Panc1 (cell line): ENCODE measurements around the gene SLC9A3. TPM values are rescaled to one million over a fixed set of nuclear protein-coding genes. Genes with fewer than 3 reads are reported as not detected.
A peak's percentile ranks its signal among the peaks of the same experiment; 100 is the strongest.

ENCODE experiments used
- ATAC-seq: fragments of 200-7000 bp; cut with Tn5 transposase; 2 replicates; pipeline ENCODE4 v1.9.1; 2020; ENCODE audit warnings: mild to moderate bottlenecking, moderate library complexity
- BruUV-seq: library from RNA; stranded (reverse); fragments of 400-500 nt; replicated peaks from 2 replicates; lab custom pipeline; 2021; lab: Mats Ljungman, UMichigan
- CTCF ChIA-PET: fragments of 300-600 bp; sonication (Branson Sonifier 250); formaldehyde crosslinking; loops from one replicate; lab custom pipeline; 2022; ENCODE audit warnings: antibody characterized with exemption; lab: Charles Lee
- POLR2A ChIA-PET: fragments of 300-600 bp; sonication (Branson Sonifier 250); formaldehyde crosslinking; loops from one replicate; lab custom pipeline; 2022; ENCODE audit warnings: antibody characterized with exemption; lab: Charles Lee
- DNase-seq: peaks from one replicate; pipeline ENCODE4 v3.0.0-alpha.2; 2010; ENCODE audit warnings: low read depth, low spot score
- H3K27ac ChIP-seq: 2 replicates; pipeline ENCODE4 v1.5.1; 2011; ENCODE audit warnings: mild to moderate bottlenecking, low read length, inconsistent platforms
- H3K27me3 ChIP-seq: fragments of 200-500 bp; sonication (Bioruptor generic); 2 replicates; pipeline ENCODE4 v1.6.0; 2014; ENCODE audit warnings: low read length, inconsistent platforms; ENCODE audit not compliant: control insufficient read depth, insufficient read depth
- H3K36me3 ChIP-seq: fragments of 200-500 bp; sonication (Bioruptor generic); 2 replicates; pipeline ENCODE4 v1.5.1; 2014; ENCODE audit warnings: inconsistent platforms, mild to moderate bottlenecking, low read length, moderate library complexity; ENCODE audit not compliant: control insufficient read depth, insufficient read depth
- H3K4me1 ChIP-seq: 2 replicates; pipeline ENCODE4 v1.5.1; 2011; ENCODE audit warnings: inconsistent platforms, mild to moderate bottlenecking, low read length, moderate library complexity; ENCODE audit not compliant: control insufficient read depth, insufficient read depth
- H3K4me3 ChIP-seq, 2 experiments: 2 replicates each; pipeline ENCODE4 v1.5.1; 2011 to 2012; ENCODE audit warnings: low read depth in 2 of 2, low read length in 2 of 2, mild to moderate bottlenecking in 2 of 2, inconsistent platforms in 1 of 2, moderate library complexity in 1 of 2
- H3K9me3 ChIP-seq: fragments of 200-500 bp; sonication (Bioruptor generic); 2 replicates; pipeline ENCODE4 v1.5.1; 2014; ENCODE audit warnings: low read depth, mild to moderate bottlenecking, inconsistent platforms, low read length, moderate library complexity; ENCODE audit not compliant: control insufficient read depth, insufficient read depth
- POLR2AphosphoS5 ChIP-seq: IDR thresholded peaks from 2 replicates; pipeline ENCODE4 v1.6.1; 2012; ENCODE audit warnings: mild to moderate bottlenecking, low read depth, low read length, moderate library complexity
- REST ChIP-seq, 2 experiments: IDR thresholded peaks; 2 replicates each; pipeline ENCODE4 v1.6.1; 2011 to 2012; ENCODE audit warnings: low read depth in 2 of 2, control low read depth in 1 of 2, low read length in 1 of 2, mild to moderate bottlenecking in 1 of 2, moderate library complexity in 1 of 2; ENCODE audit not compliant: insufficient read depth in 1 of 2
- SIN3A ChIP-seq: IDR thresholded peaks from 2 replicates; pipeline ENCODE4 v1.6.1; 2012; ENCODE audit warnings: low read depth, mild to moderate bottlenecking, low read length, moderate library complexity, borderline replicate concordance; ENCODE audit not compliant: insufficient read depth
- TCF7L2 ChIP-seq: IDR thresholded peaks from 2 replicates; pipeline ENCODE4 v1.6.1; 2011; ENCODE audit warnings: mild to moderate bottlenecking, low read depth, low read length, inconsistent platforms
- in situ Hi-C: cut with HindIII; loops from 2 replicates; pipeline ENCODE4 v1.10.0; 2016; ENCODE audit warnings: low sequenced_read_pairs, low pct_unique_long_range_greater_than_20kb
- intact Hi-C: fragments of 100-400 bp; cut with micrococcal nuclease; formaldehyde crosslinking; loops from one replicate; pipeline ENCODE4 v1.10.0; 2022; ENCODE audit not compliant: unreplicated experiment
- total RNA-seq: library from RNA; stranded (reverse); gene quantifications from one replicate; pipeline ENCODE4 v1.2.1, GENCODE V29; 2021; ENCODE audit not compliant: unreplicated experiment
- TF ChIP-seq, protein P1 (sequence below): fragments of 450-650 bp; IDR thresholded peaks from 2 replicates; pipeline ENCODE4 v1.5.1; 2017; ENCODE audit warnings: mild to moderate bottlenecking

Gene SLC9A3
- total RNA-seq, 1 experiment from 2014 or later: 2.0 TPM

DNA sequence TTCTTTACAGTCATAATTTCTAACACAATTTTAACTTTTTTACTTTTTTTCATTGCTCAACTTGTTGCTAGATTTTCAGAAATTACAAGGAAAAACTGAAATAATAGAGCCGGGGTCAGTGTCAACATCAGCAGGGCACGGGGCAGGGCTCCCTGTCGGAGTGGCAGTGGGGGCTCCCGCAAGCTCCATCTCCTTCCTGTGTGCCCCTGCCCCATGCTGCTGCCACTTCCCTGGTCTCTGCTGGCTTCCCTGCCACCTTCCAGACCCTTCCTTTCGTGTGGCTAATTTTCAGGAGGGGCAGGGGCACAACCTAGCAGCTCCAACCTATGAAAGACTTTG lies 82.3 kb downstream of the SLC9A3 start:
- ATAC-seq (no peak), DNase-seq (no peak)
- H3K27ac ChIP-seq: peak overlapping the region; percentile 93
- no peaks in the 10 kb centered on the region for H3K27me3 ChIP-seq
- no peaks in the 10 kb centered on the region for H3K9me3 ChIP-seq
- TF ChIP-seq SIN3A (no peak), POLR2AphosphoS5 (no peak), TCF7L2 (no peak), REST (IDR thresholded peaks at IDR 0.05; ENCODE audit: insufficient read depth in 1 of 2, low read depth in 2 of 2, low read length in 1 of 2) (no peak)
- TF ChIP-seq, protein P1, sequence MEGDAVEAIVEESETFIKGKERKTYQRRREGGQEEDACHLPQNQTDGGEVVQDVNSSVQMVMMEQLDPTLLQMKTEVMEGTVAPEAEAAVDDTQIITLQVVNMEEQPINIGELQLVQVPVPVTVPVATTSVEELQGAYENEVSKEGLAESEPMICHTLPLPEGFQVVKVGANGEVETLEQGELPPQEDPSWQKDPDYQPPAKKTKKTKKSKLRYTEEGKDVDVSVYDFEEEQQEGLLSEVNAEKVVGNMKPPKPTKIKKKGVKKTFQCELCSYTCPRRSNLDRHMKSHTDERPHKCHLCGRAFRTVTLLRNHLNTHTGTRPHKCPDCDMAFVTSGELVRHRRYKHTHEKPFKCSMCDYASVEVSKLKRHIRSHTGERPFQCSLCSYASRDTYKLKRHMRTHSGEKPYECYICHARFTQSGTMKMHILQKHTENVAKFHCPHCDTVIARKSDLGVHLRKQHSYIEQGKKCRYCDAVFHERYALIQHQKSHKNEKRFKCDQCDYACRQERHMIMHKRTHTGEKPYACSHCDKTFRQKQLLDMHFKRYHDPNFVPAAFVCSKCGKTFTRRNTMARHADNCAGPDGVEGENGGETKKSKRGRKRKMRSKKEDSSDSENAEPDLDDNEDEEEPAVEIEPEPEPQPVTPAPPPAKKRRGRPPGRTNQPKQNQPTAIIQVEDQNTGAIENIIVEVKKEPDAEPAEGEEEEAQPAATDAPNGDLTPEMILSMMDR: no peak
- peak overlapping the region; percentile 67 to 99 for H3K4me3 ChIP-seq
- intact Hi-C loops (no loop called here), in situ Hi-C loops (no loop called here)
- POLR2A ChIA-PET: no interaction called here
- CTCF ChIA-PET: no interaction called here
- peaks cover 13% of the 10 kb centered on the region for H3K4me1 ChIP-seq
- no peaks in the 10 kb centered on the region; the same call in 1 of the 2 replicates for H3K36me3 ChIP-seq
- BruUV-seq: no TSS peak

- ATAC-seq: no peak
- CTCF ChIA-PET: no interaction called here
- Histone ChIP-seq H3K9me3 (no peaks in the 10 kb centered on the region), H3K36me3 (no peaks in the 10 kb centered on the region; the same call in 1 of the 2 replicates), H3K4me1 (peaks cover 13% of the 10 kb centered on the region), H3K27ac (no peak overlapping the region), H3K27me3 (no peaks in the 10 kb centered on the region), H3K4me3 (no peak overlapping the region)
- intact Hi-C loops (no loop called here), in situ Hi-C loops (no loop called here)
- no peak for TF ChIP-seq SIN3A
- TF ChIP-seq, protein P1: no peak
- TF ChIP-seq REST (IDR thresholded peaks at IDR 0.05; ENCODE audit: insufficient read depth in 1 of 2, low read depth in 2 of 2, low read length in 1 of 2): no peak
- TF ChIP-seq TCF7L2: no peak
- no peak for TF ChIP-seq POLR2AphosphoS5
- BruUV-seq: no TSS peak
- DNase-seq: no peak
- POLR2A ChIA-PET: no interaction called here
Observed at GRCh38 chr5:440401-441201, 83.6 kb downstream of the SLC9A3 start.
